ENCODE measurements around the gene TMEM106C. TPM values are rescaled to one million over a fixed set of nuclear protein-coding genes. Genes with fewer than 3 reads are reported as not detected.

The TMEM106C gene
- polyA plus RNA-seq, 3 donors = 8.7 to 9.7 (median 9.0) TPM

DNA sequence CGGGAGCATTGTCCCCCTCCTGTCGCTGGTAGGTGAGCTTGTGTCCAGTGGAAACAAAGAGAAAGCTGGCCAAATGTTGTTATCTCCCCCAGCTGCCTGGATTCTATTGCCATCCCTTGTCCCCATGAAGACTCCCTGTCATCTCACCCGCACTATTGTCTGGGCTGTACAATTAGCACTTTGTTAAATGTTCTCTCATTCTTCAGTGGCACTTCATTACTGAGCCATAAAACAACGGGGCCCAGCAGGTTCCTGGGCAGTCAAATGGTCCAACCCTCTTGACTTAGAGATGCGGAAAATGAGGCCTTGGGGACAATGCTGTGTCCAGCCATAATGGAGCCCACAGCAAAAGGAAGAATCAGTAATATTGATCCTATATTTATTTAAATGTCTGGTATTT, 54.1 kb downstream of the TMEM106C start:
- no peaks in the 10 kb centered on the region for H3K4me1 ChIP-seq (ENCODE audit: control insufficient read depth in 1 of 2, insufficient read depth in 2 of 2, low read length in 2 of 2)
- DNase-seq = no peak
- no peak overlapping the region for H3K27ac ChIP-seq (ENCODE audit: low read depth in 1 of 2, low read length in 2 of 2)
- no peaks in the 10 kb centered on the region for H3K4me1 Mint-ChIP-seq
- H2AFZ ChIP-seq (ENCODE audit: insufficient read depth, low read depth, low read length, poor library complexity, severe bottlenecking) = no peak overlapping the region
- peaks cover 9 to 24% (median 20%) of the 10 kb centered on the region in 3 donors for H3K27me3 Mint-ChIP-seq (ENCODE audit: low read depth in 3 of 3)
- H3K9ac ChIP-seq (ENCODE audit: insufficient read depth, low read length, poor library complexity, severe bottlenecking) = no peak overlapping the region
- H3K36me3 Mint-ChIP-seq = no peaks in the 10 kb centered on the region
- no peaks in the 10 kb centered on the region for H3K36me3 ChIP-seq (replicated peaks in 1 of 2; ENCODE audit: control insufficient read depth in 1 of 2, insufficient read depth in 2 of 2, low read length in 2 of 2)
- intact Hi-C loops (cut with micrococcal nuclease) = no loop called here
- H3K9me3 ChIP-seq (replicated peaks in 1 of 2; ENCODE audit: control insufficient read depth in 1 of 2, insufficient read depth in 1 of 2, low read length in 2 of 2) = no peaks in the 10 kb centered on the region
- no peaks in the 10 kb centered on the region for H4K20me1 ChIP-seq (ENCODE audit: insufficient read depth, low read length)
- no peak overlapping the region for H3K4me2 ChIP-seq (replicated peaks; ENCODE audit: extremely low read depth, low read length, poor library complexity, severe bottlenecking)
- H3K9me3 Mint-ChIP-seq = no peaks in the 10 kb centered on the region
- TF ChIP-seq CTCF (IDR thresholded peaks at IDR 0.05) = no peak
- H3K4me3 Mint-ChIP-seq = no peak overlapping the region
- no peak overlapping the region for H3K27ac Mint-ChIP-seq
- WGBS (ENCODE audit: insufficient coverage) = 94% methylated on average over 2 of the region's 5 CpGs
- no peaks in the 10 kb centered on the region for H3K79me2 ChIP-seq (ENCODE audit: insufficient read depth, low read length)
- H3K27me3 ChIP-seq (ENCODE audit: control insufficient read depth in 2 of 2, insufficient read depth in 2 of 2, low read length in 2 of 2) = peaks cover 3 to 7% of the 10 kb centered on the region in 2 donors
- no peak overlapping the region for H3K4me3 ChIP-seq (replicated peaks in 1 of 3; ENCODE audit: low read depth in 2 of 3, low read length in 3 of 3)

- Mint-ChIP-seq H3K36me3 (no peaks in the 10 kb centered on the region), H3K9me3 (no peaks in the 10 kb centered on the region), H3K4me1 (no peaks in the 10 kb centered on the region), H3K27ac (no peak overlapping the region), H3K4me3 (peak overlapping the region in 1 of 2 donors; percentile 31), H3K27me3 (ENCODE audit: low read depth in 3 of 3) (peaks cover 10 to 24% (median 22%) of the 10 kb centered on the region in 3 donors)
- no peak for DNase-seq
- Histone ChIP-seq H4K20me1 (ENCODE audit: insufficient read depth, low read length) (no peaks in the 10 kb centered on the region), H2AFZ (ENCODE audit: insufficient read depth, low read depth, low read length, poor library complexity, severe bottlenecking) (no peak overlapping the region), H3K4me3 (replicated peaks in 1 of 3; ENCODE audit: low read depth in 2 of 3, low read length in 3 of 3) (no peak overlapping the region), H3K9me3 (replicated peaks in 1 of 2; ENCODE audit: control insufficient read depth in 1 of 2, insufficient read depth in 1 of 2, low read length in 2 of 2) (no peaks in the 10 kb centered on the region), H3K27ac (ENCODE audit: low read depth in 1 of 2, low read length in 2 of 2) (no peak overlapping the region), H3K79me2 (ENCODE audit: insufficient read depth, low read length) (no peaks in the 10 kb centered on the region), H3K27me3 (ENCODE audit: control insufficient read depth in 2 of 2, insufficient read depth in 2 of 2, low read length in 2 of 2) (peaks cover 3 to 7% of the 10 kb centered on the region in 2 donors), H3K4me1 (ENCODE audit: control insufficient read depth in 1 of 2, insufficient read depth in 2 of 2, low read length in 2 of 2) (no peaks in the 10 kb centered on the region), H3K4me2 (replicated peaks; ENCODE audit: extremely low read depth, low read length, poor library complexity, severe bottlenecking) (no peak overlapping the region), H3K9ac (ENCODE audit: insufficient read depth, low read length, poor library complexity, severe bottlenecking) (no peak overlapping the region), H3K36me3 (replicated peaks in 1 of 2; ENCODE audit: control insufficient read depth in 1 of 2, insufficient read depth in 2 of 2, low read length in 2 of 2) (no peaks in the 10 kb centered on the region)
- no peak for TF ChIP-seq CTCF (IDR thresholded peaks at IDR 0.05)
- WGBS (ENCODE audit: insufficient coverage) = 100% methylated on average over 4 of the region's 4 CpGs
- intact Hi-C loops (cut with micrococcal nuclease) = no loop called here
Observed at GRCh38 chr12:48017921-48018617, 54.7 kb downstream of the TMEM106C start.

Other genes with a start within 250 kb of the TMEM106C start
- under 1 TPM in 2 of 3 donors, not detected in 1; 0.17 to 0.40 TPM for gene ENDOU, start 238.1 kb upstream of the TMEM106C start, polyA plus RNA-seq
- 1 to 10 TPM in 1 of 3 donors, under 1 TPM in 2; 0.08 to 2.5 (median 0.60) TPM for gene RAPGEF3, start 204.7 kb upstream of the TMEM106C start, polyA plus RNA-seq
- gene SLC48A1, start 190.4 kb upstream of the TMEM106C start, polyA plus RNA-seq = 10 to 100 TPM in 2 of 3 donors, 1 to 10 TPM in 1; 9.4 to 19.6 (median 15.8) TPM
- gene HDAC7, start 143.7 kb upstream of the TMEM106C start, polyA plus RNA-seq = 10 to 100 TPM in 1 of 3 donors, 1 to 10 TPM in 2; 5.9 to 79.2 (median 8.4) TPM
- 10 to 100 TPM in 2 of 3 donors, 1 to 10 TPM in 1; 6.0 to 14.8 (median 12.8) TPM for gene VDR, start 58.6 kb upstream of the TMEM106C start, polyA plus RNA-seq
- not detected for gene COL2A1, start 40.9 kb downstream of the TMEM106C start, polyA plus RNA-seq
- 1 to 10 TPM; 5.2 to 8.0 (median 6.0) TPM for gene SENP1, start 142.5 kb downstream of the TMEM106C start, polyA plus RNA-seq
- 1 to 10 TPM; 2.8 to 8.4 (median 3.0) TPM for gene PFKM, start 155.8 kb downstream of the TMEM106C start, polyA plus RNA-seq
- 10 to 100 TPM; 23.8 to 50.0 (median 38.4) TPM for gene ASB8, start 193.9 kb downstream of the TMEM106C start, polyA plus RNA-seq
- gene CCDC184, start 220.0 kb downstream of the TMEM106C start, polyA plus RNA-seq = under 1 TPM in 1 of 3 donors, not detected in 2; 0.03 TPM
- gene OR10AD1, start 239.7 kb downstream of the TMEM106C start, polyA plus RNA-seq = not detected